ENCODE results near the gene CLEC3B.

CLEC3B gene

GRCh38 chr3:45059132-45059531 is 33.0 kb downstream of the CLEC3B start:
- no peak for DNase-seq (ENCODE audit: low read depth)
- H3K4me3 ChIP-seq (ENCODE audit: control insufficient read depth, low read depth, low read length) = no peak overlapping the region
- TF ChIP-seq, protein P1, sequence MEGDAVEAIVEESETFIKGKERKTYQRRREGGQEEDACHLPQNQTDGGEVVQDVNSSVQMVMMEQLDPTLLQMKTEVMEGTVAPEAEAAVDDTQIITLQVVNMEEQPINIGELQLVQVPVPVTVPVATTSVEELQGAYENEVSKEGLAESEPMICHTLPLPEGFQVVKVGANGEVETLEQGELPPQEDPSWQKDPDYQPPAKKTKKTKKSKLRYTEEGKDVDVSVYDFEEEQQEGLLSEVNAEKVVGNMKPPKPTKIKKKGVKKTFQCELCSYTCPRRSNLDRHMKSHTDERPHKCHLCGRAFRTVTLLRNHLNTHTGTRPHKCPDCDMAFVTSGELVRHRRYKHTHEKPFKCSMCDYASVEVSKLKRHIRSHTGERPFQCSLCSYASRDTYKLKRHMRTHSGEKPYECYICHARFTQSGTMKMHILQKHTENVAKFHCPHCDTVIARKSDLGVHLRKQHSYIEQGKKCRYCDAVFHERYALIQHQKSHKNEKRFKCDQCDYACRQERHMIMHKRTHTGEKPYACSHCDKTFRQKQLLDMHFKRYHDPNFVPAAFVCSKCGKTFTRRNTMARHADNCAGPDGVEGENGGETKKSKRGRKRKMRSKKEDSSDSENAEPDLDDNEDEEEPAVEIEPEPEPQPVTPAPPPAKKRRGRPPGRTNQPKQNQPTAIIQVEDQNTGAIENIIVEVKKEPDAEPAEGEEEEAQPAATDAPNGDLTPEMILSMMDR (IDR thresholded peaks at IDR 0.05; ENCODE audit: control insufficient read depth, insufficient read depth, low read depth, low read length, missing control alignments) = no peak

DNA sequence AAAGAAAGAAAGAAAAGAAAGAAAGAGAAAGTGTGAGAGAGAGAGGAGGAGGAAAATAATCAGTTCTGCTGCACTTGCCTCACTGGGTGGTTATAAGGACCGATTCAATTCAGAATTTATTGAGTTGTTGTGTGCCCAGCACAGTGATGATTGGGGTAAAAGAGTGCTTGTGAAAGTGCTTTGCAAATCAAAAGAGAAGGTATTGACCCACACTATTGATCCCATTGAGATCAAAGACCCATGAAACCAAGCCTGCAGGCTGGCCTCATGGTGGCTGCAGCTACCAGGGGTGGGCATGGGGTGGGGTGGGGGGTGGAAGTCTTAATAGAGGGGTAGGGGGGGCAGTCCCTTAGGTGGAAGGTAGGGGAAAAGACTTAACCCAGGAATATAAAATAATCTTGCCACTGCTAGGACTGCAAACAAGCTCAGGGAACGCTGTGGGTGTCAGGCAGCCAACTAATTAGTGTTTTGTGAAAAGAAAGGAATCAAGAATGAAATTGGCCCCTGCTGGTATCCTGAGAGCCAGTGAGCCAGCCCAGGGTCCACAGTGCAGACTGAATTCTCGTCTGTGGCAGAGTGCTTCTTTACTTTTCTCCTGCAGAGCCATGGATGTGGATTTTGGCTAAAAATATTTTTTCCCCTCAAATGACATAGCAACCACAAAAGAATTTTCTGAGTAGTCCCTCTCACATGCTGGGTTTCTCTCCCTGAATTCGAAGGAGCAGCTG is 34.2 kb downstream of the CLEC3B start:
- no peak overlapping the region for H3K4me3 ChIP-seq (ENCODE audit: control insufficient read depth, low read depth, low read length)
- TF ChIP-seq, protein P1 (IDR thresholded peaks at IDR 0.05; ENCODE audit: control insufficient read depth, insufficient read depth, low read depth, low read length, missing control alignments) = no peak
- no peak for DNase-seq (ENCODE audit: low read depth)

- TF ChIP-seq, protein P1 (IDR thresholded peaks at IDR 0.05; ENCODE audit: control insufficient read depth, insufficient read depth, low read depth, low read length, missing control alignments) = no peak
- no peak for DNase-seq (ENCODE audit: low read depth)
- H3K4me3 ChIP-seq (ENCODE audit: control insufficient read depth, low read depth, low read length) = no peak overlapping the region
Observed at GRCh38 chr3:45062697-45063070, 36.6 kb downstream of the CLEC3B start.

GRCh38 chr3:45064512-45065372 is 38.6 kb downstream of the CLEC3B start:
- DNase-seq (ENCODE audit: low read depth) = no peak
- H3K4me3 ChIP-seq (ENCODE audit: control insufficient read depth, low read depth, low read length) = no peak overlapping the region
- TF ChIP-seq, protein P1 (IDR thresholded peaks at IDR 0.05; ENCODE audit: control insufficient read depth, insufficient read depth, low read depth, low read length, missing control alignments) = no peak

DNA sequence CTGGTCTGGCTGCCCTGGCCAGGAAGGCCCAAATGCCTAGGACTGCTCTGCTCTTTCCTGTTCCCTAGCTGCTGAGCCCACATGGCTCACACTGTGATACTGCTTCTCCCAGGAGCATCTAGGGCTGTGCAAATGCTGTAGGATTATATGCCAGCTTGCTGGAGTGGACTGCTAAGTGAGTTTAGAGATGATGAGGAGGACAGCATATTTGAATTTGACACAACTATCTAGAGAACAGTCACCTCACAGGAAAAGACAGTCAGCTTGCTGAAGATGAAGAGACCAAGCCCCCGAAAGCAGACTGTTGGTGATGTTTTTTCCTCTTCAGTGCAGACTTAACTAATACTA is 39.2 kb downstream of the CLEC3B start:
- no peak overlapping the region for H3K4me3 ChIP-seq (ENCODE audit: control insufficient read depth, low read depth, low read length)
- TF ChIP-seq, protein P1 (IDR thresholded peaks at IDR 0.05; ENCODE audit: control insufficient read depth, insufficient read depth, low read depth, low read length, missing control alignments) = no peak
- DNase-seq (ENCODE audit: low read depth) = no peak

DNA sequence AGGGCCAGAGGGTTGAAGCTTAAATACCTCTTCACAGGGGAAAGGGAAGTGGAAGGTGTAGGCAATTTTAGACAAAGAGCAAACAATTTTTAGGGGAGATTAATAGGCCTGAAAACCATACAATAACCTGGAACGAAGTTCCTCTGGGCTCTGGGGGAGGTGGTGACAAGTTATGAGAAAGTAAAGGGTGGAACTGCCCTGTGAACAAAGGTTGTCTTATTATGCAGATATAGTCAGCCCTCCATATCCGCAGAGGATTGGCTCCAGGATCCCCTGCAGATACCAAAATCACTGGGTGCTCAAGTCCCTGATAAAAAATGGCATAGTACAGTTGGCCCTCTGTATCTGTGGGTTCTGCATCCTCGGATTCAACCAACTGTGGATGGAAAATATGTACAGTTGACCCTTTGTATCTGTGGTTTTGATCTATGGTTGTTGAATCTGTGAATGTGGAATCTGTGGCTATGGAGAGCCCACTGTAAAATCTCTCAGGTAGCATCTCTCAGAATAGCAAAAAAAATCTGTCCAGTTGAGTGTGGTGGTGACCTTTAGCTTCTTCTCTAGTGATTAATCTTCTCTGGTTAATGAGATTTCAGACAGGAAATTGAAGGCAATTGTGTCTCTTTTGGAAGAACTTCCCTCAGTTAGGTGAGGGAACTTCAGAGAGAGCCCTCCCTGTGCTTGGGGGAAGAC is 40.2 kb downstream of the CLEC3B start:
- TF ChIP-seq, protein P1 (IDR thresholded peaks at IDR 0.05; ENCODE audit: control insufficient read depth, insufficient read depth, low read depth, low read length, missing control alignments) = no peak
- H3K4me3 ChIP-seq (ENCODE audit: control insufficient read depth, low read depth, low read length) = no peak overlapping the region
- no peak for DNase-seq (ENCODE audit: low read depth)
